GM21619 (cell line): ENCODE measurements around the gene TSHZ1.
"Not testable (repeated sequence)": the region's sequence is repeated elsewhere in the genome, so short reads cannot be mapped to it uniquely, and the experiment has no call there.

ENCODE experiments used
- ATAC-seq: cut with Tn5 transposase; IDR thresholded peaks from one replicate; pipeline ENCODE4 v1.9.1; 2021; ENCODE audit not compliant: unreplicated experiment

Gene TSHZ1

DNA sequence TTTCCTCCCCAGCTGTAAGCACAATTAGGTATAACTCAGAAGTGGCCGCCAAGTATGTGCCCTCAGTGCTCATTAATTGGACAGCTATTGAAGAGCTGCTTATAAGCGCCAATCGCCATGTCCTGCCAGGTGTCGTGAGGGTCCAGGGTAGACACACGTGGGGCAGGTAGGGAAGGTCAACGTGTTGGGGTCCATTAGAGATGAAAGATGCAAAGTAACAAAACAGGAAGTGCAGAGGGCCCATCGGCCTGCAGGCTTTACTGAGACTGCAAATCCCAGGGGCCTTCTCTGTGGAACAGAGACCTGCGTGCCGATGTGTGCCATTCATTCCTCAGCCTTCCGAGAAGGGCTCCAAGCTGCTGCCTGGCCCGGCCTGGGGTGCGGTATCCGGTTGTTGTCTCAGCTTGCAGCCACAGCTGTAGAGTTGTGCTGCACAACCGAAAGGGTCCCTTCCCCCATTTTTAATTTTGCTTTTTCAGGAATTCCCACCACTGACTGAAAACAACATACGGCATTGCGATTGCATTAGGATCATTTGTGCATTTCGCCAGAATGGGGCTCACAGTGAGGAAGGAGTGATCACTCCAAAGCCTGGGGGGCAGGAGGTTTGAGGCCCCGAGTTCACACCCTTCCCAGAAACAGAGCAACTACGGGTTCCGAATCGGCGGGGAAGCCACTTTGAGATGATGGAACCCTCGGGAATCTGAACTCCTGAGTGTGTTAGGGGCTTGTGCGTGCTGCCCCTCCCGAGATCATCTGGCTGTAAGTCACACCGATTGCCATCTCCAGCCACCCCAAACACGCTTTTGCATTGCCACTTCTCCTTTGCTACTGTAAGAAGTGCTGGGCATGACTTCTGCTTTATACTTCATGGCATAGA is 94.3 kb downstream of the TSHZ1 start:
- no peak for ATAC-seq

DNA sequence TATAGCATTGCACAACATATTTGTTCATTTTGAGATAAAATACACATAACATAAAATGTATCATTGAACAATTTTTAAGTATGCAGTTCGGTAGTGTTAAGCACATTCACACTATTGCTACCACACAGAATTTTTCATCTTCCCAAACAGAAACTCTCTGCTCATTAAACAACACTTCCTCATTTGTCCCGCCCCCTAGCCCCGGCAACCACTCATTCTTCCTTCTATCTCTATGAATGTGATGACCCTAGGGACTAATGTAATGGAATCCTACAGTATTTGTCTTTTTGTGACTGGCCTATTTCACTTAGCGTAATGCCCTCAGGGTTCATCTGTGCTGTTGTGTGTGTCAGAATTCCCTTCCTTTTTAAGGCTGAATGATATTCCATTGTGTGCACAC is 95.4 kb downstream of the TSHZ1 start:
- no peak for ATAC-seq

DNA sequence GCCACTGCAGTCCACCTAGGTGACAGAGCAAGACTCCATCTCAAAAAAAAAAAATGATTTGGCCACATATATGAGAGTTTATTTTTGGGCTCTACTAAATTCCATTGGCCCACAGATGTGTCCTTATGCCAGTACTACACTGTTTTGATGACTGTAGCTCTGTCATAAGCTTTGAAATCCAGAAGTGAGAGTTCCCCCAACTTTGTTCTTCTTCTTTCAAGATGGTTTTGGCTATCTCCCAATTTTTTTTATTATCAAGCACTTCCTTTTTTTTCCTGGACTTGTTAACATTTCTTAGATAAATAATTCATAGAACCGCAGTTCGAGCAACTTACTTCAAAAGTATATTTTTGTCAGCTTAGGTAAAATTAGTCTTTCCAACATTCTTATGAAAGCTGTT is 96.9 kb downstream of the TSHZ1 start:
- ATAC-seq: no peak

DNA sequence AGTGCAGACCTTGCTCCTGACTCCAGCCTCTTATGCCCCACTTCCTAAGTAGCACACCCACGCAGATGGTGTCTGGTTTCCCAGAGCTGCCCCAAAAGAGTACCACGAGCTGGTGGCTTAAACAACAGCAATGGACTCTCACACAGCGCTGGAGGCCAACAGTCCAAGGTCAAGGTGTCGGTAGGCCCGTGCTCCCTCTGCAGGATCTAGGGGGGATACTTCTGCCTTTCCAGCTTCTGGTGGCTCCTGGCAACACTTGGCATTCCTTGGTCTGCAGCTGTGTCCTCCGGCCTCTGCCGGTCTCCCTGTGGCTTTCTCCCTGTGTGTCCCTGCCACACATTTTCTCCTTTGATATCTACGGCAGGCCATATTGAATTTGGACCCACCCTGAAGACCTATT is 99.0 kb downstream of the TSHZ1 start:
- ATAC-seq: no peak

GRCh38 chr18:75314117-75314516 is 103.5 kb downstream of the TSHZ1 start:
- ATAC-seq: no peak

- ATAC-seq: no peak
Observed at GRCh38 chr18:75314606-75315005, 104.0 kb downstream of the TSHZ1 start.

DNA sequence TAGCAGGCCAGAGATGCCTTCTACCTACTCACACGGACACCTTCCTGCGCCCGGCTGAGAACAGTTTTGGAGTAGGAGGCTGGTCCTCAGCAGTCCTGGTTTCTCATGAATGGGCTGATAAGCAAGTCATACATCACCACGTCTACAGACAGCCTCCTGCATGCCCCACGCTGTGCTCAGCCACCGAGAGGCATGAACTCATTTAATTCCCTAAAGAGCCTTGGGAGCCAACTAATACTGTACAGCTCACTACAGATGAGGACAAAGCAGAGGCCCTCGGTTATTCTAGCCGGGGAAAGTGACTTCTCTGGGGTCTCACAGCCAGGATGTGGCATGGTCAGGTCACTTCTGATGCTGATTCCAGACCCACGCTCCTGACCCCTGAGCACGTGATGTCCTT is 105.6 kb downstream of the TSHZ1 start:
- no peak for ATAC-seq

DNA sequence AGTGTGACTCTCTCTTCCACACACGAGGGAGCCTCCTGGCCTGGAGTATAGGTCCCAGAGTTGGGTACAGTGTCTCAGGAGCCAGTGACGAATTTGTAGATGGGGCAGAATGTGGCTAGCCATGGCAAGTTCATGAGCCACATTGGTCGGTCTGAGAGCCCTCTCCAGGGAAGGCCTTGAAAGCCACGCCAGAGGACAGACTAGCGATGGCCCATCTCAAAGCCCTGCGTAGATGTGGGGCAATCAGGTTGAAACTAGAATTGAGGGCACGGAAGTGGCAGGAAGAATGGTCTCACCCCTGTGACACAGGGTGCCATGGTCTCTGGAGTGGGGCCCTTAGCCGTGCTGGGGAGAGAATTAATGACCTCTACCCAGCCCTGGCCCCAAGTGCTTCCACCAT is 106.2 kb downstream of the TSHZ1 start:
- ATAC-seq: no peak

- no peak for ATAC-seq
Observed at GRCh38 chr18:75317300-75317699, 106.7 kb downstream of the TSHZ1 start.

- no peak for ATAC-seq
Observed at GRCh38 chr18:75317703-75318102, 107.1 kb downstream of the TSHZ1 start.

DNA sequence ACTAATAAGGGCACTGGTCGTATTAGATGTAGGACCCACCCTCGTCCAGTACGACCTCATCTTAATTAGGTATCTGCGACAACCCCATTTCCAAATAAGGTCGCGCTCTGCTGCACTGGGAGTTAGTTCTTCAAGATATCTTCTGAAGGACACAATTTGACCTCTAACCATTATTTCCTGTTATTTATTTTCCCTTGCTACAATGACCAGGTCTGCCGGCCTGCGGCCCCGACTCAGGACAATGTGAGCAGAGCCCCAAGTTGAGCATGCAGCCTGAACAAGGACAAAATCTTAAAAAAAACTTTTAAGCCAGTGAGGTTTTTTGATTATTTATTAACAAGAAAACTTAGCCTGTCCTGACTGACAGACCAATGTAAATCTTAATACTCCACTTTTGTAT is 109.3 kb downstream of the TSHZ1 start:
- no peak for ATAC-seq

- ATAC-seq: no peak
Observed at GRCh38 chr18:75320506-75320905, 109.9 kb downstream of the TSHZ1 start.

DNA sequence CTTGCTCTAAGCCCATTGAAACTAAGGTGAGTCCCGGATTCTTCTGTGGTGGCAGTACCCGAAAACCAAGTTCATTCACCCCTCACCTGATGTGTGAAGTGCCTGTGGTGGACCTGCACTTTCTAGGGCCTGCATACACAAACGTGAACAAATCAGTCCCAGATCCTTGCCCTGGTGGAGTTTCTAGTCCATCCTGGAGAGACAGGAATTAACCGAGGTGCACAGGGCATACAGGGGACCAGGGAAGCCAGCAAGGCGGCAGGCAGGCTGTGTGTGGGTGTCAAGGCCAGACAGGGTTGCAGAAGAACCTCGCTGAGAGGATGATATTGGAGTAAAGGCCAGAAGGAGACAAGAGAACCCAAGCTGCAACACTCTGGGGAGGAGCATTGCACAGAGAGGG is 110.8 kb downstream of the TSHZ1 start:
- no peak for ATAC-seq

DNA sequence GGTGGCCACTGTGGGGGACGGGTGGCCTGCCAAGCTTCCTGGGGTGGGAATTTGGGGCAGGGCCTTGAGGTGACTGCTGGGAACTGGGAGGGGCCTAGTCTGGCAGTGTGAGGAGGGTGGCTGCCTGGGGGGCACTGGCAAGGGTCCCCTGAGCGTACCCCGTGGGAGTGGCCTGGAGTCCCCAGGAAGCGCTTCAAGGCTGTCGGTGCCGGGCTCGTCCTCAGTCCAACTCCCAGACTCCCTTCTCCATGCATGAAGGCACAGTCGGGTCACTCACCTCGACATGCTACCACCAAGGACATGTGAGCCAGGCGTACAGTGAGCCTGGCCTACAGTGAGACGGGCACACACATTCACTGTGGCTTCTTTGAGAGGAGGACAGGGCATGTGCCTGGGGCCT is 111.6 kb downstream of the TSHZ1 start:
- no peak for ATAC-seq

- ATAC-seq: no peak
Observed at GRCh38 chr18:75323821-75324585, 113.4 kb downstream of the TSHZ1 start.

GRCh38 chr18:75324686-75325257 is 114.2 kb downstream of the TSHZ1 start:
- no peak for ATAC-seq

GRCh38 chr18:75329753-75330152 is 119.2 kb downstream of the TSHZ1 start:
- ATAC-seq: not testable (repeated sequence)

DNA sequence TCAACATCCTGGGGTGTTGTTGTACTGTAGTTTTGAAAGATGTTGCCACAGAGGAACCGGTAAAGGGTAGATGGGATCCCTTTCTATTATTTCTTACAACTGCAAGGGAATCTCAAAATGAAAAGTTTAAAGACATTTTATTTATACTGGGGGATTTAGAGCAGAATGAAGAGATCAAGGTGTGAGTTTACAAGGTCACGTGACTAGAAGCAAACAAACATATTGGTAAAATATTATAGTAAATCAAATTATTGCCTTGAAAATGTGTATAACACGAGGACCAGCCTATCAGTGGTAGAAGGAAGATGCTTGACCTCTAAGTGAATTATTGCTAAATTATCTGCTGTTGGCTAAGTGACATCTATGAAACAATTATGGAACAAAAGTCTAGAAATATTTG is 119.7 kb downstream of the TSHZ1 start:
- no peak for ATAC-seq

DNA sequence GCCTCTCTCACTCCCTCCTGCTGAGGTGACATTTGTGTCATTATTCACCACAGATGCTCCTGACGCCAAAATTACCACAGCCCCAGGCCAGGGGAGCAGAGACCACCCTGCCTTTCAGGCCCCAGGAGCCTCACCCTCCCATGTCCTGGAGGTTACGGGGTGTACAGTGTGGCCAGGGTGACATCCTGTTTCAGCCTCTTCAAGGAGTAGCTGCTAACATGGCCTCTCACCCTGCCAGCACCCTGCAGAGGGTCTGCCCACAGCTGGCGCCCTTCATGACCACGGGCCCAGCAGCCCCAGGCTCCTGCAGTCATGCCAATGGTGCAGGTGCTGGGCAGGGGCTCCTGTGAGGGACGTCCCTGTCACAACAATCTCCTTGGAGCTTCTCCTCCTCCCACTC is 124.3 kb downstream of the TSHZ1 start:
- ATAC-seq: no peak

- ATAC-seq: no peak
Observed at GRCh38 chr18:75335511-75335910, 124.9 kb downstream of the TSHZ1 start.

DNA sequence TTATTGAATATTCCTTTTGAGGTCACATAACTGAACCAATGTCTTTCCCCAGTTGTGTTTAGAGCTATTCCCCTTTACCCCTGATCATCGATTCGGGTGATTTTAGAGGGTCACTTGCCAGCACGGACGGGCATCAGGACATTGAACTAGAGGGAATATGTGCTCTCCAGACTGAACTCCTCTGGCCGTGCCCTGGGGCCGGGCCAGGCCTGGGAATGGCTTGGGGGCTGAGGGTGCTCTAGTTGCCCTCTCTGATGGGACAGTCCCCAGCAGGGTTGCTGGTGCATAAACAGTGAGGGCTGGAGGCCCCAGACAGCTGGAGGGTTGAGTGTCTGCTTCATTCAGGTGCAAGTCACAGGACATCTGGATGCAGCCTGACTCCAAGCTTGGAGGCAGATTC is 126.2 kb downstream of the TSHZ1 start:
- no peak for ATAC-seq

- no peak for ATAC-seq
Observed at GRCh38 chr18:75337348-75337747, 126.8 kb downstream of the TSHZ1 start.
